Embryonic facial prominence (tissue), 1 donor: ENCODE measurements around the gene ANKIB1.

Experiments
- DNase-seq: peaks from one replicate; pipeline ENCODE4 v3.0.0-alpha.2; 2016; ENCODE audit errors: extremely low spot score

The ANKIB1 gene

DNA sequence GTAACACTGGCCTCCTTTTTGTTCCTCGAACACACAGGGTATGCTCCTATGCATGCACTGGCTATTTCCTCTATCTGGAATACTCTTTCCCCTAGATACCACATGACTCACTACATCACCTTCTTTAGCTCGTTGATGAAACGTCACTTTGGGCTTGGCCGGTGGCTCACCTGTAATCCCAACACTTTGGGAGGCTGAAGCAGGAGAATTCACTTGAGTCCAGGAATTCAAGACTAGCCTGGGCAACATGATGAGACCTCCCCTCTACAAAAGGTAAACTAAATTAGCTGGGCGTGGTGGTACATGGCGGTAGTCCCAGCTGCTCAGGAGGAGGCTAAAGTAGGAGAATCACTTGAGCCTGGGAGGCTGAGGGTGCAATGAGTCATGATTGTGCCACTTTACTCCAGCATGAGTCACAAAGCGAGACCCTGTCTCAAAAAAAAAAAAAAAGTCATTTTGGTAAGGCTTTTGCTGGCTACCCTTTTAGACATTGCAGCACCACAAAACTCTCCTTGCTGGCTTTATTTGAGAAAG is 14.5 kb downstream of the ANKIB1 start:
- no peak for DNase-seq

DNA sequence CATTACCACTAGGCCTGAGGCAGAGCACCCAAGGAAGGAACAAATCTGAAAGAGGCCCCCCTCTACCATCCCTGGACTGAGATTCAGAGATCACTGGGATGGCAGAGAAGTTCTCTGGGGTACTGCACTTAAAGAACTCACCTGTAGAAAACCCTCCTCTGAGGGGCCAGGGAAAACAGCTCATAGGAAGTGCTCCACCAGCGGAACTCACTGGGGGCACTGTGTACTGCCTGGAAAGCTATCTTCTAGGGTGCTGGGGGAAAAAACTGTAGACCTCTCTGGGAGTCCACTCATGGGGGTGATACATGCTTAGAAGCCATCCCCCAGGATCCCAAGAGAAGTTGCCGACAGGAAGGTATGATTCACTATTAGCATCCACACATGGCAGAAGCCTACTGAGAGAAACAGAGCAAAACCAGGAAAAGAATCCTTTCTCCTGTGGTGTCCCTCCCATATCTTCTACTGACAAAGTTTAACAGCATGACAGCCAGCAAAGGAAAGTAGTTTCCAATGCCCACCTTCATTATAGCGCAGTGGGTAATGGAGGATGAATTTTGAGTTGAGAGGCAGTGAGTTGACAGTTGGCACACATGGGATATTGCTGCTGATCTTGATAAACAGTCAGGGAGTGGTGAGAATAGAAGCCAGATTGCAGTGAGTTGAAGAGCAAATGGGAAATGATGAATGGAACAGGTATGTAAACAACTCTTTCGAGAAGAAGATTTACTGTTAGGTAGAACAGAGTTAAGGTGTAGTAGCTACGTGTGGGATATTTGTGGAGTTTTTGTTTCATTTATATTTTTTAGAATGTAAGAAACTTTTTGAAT is 20.9 kb downstream of the ANKIB1 start:
- no peak for DNase-seq

DNA sequence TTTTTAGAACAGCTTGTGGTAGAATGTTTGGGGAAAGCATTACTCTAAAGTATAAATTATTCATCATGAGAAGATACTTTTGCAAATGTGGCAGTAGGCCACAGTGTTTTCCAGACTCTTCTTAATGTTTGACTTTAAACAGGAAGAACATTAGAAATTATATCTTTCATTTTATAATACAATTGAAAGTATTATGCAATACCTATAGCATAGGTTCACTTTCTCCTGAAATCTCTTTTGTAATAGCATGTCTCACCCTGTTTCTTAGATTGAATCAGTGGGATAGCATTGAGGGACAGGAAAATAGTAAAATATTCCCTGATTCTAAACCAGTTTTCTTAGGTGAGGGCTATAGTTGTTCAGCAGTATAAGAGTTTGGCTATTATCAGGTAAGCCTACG is 23.1 kb downstream of the ANKIB1 start:
- DNase-seq = no peak

DNA sequence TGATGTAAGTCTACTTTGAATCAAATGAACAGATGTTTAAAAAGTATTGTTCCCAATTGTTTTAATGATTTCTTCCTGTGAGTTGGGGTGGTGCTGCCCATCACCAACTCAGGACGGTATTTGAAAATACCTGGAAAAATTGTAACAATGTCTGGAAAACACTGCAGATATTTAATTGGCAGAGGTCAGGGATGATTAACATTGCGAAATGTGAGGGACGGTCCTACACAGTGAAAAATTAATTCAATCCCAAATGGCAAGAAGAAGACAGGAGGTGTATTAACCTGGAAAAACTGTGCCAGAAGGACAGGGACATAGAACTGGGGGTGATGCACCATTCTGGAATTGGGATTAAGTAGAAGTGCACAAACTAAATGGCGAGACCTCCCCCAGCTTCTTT is 29.6 kb downstream of the ANKIB1 start:
- DNase-seq = no peak

DNA sequence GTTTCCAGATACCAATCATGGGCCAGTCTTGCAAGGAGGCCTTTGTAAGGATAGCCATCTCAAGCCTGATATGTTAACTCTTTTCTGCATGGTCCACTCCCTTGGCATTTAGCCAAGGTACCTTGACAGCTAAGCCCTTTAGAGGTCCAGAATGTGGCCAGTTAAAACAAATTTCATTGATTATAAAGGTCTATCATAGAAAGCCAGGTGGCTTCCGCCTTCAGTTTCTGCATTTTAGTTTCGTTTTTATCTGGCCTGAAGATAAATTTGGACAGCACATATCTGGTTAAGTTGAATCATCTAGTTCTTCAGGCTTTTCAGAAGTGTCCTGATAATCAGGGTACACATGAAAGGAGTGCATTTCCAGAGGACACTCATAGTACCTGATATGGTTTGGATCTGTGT is 30.7 kb downstream of the ANKIB1 start:
- no peak for DNase-seq

DNA sequence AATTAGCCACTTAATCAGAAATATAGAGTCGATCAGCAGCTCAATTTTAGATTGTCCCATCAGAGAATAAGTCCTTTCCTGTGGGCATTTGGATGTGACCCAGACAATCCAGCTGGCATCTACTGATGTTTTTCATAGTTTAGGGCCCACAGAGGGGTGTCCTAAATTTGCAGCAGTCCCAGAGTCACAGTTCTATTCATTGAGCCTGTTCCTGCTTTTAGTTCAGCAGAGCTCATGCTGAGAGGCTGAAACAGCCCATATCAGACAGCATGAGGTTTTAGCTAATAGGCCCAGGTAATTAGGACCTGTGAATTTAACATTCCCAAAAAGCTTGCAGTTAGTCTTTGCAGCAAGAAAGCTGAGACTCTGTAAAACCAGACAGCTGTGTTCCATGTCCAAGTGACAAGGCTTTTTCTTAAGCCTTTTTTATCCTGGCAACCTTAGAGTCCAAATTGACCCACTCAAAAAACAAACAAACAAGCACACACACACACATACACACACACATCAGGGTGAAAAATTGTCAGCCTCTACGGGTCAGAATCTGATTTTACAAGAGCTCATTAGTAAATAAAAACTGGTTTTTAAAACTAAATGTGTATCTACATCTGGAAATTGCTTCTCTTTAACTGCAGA is 33.7 kb downstream of the ANKIB1 start:
- no peak for DNase-seq

DNA sequence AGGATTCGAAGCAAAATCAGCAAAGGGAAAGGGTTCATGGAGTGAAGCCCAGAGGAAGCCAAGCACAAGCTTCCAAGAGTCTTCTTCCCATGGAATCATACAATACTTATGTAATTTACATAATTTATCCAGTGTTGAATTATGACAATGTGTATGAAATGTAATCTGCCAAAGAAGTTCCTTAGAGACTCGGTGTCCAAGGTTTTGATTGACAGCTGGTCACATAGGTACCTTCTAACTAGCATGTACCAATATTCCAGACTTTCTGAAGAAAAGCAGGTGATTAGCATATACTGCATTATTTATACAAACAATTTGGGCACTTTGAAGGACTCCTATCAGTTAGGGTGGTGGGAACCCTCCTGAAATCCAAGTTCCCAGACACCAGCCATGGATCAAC is 35.3 kb downstream of the ANKIB1 start:
- DNase-seq = no peak

DNA sequence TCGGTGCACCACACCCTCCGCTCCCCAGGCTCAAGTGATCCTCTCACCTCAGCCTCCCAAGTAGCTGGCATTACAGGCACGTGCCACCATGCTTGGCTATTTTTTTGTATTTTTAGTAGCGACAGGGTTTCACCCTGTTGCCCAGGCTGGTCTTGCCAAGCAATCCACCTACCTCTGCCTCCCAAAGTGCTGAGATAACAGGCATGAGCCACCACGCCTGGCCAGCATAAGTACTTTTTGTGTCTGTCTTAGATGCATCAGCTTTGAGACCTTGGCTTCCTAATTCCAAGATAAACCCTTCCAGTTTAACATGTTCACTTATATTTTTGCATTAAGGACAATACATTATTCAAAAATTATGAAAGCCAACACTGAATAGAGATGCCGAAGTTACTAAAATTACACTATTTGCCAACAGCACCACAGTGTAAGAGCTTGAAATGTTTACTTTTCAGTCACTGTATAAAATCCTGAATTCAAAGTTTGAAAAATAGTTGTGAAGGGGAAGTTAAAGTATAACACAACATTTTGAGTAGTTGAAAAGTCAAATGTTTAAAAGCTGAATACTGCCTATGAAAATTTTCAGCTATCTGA is 36.5 kb downstream of the ANKIB1 start:
- no peak for DNase-seq

DNA sequence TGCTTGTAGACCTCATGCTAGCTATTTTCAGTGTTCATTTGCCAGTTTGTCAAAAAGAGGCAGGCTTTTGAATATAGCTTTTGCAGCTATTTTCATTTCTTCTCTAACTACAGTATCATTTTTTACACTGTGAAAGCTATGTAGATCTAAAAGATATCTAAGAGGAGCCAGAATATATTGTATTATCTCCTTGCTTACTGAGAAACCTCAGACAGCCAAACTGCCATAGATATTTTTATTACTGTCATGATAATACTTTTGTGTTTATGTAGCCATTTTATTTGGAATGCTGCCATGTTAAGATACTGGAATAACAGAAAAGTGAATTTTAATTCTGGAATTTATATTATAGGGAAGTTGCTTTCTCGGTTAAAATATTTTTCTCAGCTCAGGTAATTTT is 37.2 kb downstream of the ANKIB1 start:
- no peak for DNase-seq

DNA sequence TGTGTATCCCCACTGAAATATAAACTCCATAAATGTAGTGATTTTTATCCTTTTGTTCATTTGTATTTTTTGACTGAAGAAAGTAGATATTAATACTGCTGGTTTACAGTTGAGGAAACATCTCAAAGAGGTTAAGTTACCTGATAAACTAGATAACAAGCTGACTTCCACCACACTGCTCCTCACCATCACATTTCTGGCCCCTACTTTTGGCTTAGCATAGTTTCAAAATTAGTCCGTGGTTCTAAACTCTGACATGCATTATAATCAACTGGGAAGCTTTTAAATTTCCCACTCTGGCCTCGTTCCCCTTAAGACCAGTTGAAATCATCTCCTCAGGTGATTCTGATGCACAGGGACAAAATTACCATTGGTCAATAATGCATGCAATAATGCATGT is 43.5 kb downstream of the ANKIB1 start:
- DNase-seq = no peak

DNA sequence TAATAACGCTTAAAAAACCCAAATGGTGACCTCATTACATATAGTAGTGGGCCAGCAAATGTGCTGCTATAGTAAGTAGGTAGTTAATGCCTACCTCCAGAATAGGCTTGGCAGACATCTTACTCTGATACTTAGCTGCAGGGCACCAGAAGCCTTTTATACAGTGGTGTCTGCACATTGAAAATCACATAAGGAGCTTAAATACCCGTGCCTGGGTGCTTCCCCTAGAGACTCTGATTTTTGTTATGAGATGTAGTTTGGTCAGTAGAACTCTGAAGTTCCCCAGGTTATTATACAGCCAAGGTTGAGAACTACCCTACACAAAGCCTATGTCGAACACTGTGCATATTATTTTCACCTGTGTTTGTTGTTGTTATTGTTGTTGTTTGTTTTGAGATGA is 47.2 kb downstream of the ANKIB1 start:
- DNase-seq = no peak

DNA sequence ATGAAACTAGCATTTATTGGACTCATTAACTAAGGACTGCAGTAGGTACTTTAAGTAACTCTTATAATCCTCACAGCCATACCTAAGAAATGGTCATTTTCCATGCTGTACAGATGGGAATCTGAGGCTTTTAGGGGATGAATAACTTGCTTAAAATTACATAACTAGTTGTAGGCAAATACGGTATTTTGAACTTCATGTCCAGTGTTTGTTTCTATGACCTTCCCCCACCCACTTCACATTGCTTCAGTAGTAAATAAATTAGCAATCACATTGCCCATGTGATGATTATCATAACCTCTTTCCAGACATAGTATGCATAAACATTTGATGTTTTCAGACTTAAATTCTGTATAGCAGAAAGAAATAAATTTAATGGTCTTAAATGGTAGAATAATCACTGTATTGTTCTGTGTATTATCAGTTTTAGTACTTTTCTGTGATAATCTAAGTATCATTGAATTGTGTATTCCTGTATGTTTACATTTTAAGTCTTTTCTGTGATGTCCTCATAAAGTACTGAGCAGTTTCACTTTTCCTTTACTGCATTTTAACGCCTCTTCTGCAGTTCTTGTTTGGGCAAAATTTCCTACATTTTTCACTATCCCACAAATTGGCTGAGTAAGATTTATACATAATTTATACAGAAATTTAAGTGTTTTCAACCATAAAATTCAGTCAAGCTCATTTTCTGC is 48.3 kb downstream of the ANKIB1 start:
- no peak for DNase-seq

DNA sequence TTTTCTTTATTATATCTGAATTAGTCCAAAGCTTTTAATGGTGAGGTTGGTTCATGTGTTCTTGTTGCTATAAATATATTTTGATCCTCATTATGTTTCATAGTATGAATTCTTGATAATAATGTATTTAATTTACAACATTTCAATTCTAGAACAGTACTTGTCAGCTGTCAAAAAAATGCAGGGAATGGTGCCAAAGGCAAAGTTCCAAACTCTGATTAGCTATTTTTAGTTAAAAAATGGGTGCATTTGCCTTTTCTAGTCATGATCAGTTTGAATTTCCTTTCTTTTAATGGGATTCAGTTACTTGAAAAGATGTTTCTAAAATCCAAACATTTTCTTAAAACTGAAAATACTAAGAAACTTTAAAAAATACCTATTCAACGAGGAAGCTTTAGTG is 49.6 kb downstream of the ANKIB1 start:
- DNase-seq = no peak

DNA sequence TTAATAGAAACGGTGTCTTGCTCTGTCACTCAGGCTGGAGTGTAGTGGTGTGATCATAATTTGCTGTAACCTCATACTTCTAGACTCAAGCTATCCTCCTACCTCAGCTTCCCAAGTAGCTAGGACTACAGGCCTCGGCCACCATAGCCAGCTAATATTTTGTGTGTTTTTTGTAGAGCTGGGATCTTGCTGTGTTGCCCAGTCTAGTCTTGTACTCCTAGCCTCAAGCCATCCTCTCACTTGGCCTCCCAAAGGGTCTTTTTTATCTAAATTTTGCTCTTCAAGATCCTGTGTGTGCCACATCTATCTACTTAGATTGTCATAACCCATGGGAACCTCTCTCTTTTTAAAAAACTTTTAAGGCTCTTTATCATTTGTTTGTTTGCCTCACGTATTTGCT is 50.5 kb downstream of the ANKIB1 start:
- DNase-seq = no peak

DNA sequence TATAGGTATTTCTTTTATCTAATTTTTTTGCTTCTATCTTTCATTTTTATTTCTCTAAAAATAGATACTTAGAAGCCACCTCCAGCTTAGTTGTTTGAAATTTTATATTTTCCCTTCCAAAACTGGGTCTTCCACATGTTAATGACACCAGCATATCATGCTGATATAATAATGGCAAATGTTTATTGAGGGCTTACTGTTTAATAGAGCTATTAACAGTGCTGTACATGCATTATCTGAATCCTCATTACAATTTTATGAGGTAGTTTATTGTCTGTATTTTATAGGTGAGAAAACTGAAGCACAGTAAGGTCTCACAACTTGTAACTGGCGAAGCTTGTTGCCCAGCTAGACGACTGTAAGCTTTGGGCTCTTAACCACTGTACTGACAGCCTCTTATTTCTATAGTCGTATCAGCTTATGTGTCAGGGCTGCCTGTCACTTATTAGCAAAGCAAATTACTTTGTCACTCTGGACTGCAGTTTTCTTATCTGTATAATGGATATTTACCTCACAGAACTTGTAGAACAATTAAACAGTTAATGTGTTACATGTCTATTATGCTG is 51.2 kb downstream of the ANKIB1 start:
- no peak for DNase-seq

DNA sequence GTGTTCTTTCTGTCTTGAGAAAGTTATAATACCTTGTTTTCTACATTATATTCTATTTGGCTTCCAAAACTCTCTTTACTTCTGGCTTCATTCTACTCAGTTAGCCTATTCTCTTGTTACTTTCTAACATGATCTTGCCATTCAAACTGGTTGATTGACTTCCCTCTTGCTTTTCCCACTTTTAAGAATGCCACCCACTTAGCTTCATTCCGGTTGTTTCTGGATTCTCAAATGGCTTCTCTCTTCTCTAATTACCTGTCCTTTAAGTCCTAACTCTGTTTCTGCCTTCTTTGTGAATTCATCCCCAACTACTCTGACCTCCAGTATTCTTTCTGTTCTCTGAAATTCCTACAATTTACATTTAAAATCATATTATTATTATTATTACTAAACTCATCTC is 52.0 kb downstream of the ANKIB1 start:
- no peak for DNase-seq

DNA sequence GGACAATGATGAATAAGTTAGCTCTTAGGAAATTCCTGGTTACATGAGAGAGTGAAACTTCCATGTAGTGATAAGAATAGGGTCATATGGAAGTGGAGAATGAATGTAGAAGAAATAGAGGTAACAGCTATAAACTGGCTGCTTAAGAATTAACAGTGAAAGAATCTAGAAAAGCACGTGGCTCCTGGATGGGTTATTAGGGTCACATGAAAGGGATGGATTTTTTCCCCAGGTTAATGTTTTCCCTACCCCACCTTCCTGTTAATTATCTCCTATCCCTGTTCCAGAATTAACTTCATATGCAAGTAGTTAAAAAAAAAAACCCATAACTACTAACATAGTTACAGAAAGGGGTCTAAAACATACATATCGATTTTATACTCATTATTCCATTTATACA is 58.0 kb downstream of the ANKIB1 start:
- no peak for DNase-seq

DNA sequence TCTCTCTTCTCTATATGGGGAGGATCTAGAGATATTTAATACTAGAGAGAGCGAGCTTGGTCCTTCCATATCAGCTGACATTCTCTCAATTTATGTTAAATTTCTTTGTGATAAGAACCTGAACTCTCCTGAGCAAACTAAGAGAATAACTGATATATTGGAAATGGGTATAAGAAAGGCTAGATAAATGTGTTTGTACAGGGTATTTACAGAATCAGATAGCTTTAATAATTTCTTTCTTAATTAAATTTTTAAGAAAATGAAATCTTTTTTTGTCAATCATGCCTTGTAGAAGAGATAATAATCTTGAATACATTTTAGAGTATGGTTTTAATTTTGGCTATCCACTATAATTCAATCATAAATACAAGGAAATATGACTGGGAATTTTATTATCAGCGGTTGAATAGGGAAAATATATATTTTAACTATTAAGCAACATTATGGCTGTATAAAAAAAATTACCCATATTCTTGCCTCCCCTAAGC is 58.7 kb downstream of the ANKIB1 start:
- DNase-seq = no peak

DNA sequence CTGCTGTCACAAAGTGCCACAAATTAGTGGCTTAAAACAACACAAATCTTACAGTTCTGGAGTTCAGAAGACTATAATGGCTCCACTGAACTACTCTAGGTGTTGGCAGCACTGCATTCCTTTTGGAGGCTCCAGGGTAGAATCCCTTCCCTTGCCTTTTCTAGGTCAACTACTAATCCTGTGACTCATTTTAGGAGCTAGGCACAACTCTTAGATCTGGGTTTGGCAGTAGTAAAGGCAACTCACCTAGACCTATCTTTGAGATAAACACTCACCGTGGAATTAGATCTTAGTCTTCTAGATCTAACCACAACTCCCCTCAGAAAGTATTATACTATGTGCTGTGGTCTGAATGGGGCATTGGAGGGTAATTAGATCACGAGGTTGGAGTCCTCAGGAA is 60.4 kb downstream of the ANKIB1 start:
- no peak for DNase-seq

DNA sequence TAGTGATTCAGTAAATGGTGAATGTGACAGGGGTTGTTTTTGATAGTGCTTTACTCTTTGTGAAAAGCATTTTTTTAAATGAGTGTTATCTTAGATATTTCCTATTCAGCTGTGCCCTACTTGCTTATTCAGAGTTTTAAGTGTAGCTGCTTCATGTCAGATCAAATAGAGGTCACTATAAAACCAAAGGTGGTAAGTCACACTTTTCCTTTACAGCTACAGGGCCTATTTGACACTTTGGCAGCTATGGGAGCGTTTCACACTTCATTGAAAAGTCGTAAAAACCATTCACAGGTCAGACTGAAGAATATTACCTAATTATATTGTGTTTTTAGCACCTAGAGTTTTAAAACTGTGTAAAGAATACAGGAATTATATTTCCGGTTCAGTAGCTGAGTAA is 67.3 kb downstream of the ANKIB1 start:
- no peak for DNase-seq

DNA sequence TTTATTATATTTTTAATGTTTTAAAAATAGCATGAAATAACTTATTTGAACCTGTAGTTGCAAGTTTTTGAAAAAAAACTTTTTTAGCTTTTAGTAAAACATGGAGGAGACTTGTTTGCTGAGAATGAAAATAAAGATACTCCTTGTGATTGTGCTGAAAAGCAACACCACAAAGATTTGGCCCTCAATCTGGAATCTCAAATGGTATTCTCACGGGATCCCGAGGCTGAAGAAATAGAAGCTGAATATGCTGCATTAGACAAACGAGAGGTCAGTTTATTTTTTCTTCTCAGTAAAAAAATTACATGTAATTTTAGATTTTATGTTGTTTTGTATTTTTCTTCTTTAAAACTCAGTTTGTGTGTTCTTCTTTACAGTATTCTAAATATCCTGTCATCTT is 73.5 kb downstream of the ANKIB1 start:
- DNase-seq = no peak

DNA sequence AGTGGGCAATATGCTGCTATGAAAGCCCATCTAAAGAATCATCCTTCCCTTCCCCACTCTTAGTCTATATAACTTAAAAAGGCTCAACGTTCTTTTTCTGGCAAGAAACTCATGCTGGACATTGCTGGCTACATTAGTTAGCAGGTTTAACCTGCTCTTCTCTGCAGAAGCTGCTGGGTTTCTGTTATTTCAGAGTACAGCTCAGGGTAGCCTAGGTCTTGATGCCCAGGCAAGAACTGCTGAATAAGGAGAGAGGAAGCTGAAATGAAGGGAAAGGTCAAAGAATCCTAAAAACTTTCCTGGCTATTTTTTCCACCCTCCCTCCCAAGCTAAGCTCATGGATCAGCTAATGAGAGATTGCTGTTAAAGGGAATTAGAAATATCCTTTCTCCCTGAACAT is 79.4 kb downstream of the ANKIB1 start:
- DNase-seq = no peak
